Transverse colon (tissue), 4 donors: Measurements from ENCODE around the gene KATNBL1. TPM values are rescaled to one million over a fixed set of nuclear protein-coding genes. Genes with fewer than 3 reads are reported as not detected.

Experiments
- DNase-seq: peaks from one replicate; pipeline ENCODE4 v3.0.0-alpha.2; 2019
- H3K27ac ChIP-seq, 4 donors: fragments of 200-600 bp; sonication (generic); 2 replicates each; pipeline ENCODE4 v1.5.1; 2016 to 2018; ENCODE audit warnings: inconsistent platforms in 4 of 4
- H3K27me3 ChIP-seq: fragments of 200-600 bp; sonication (generic); 2 replicates; pipeline ENCODE4 v1.5.1; 2017; ENCODE audit warnings: inconsistent platforms
- H3K36me3 ChIP-seq, 4 donors: fragments of 200-600 bp; sonication (generic); 2 replicates each; pipeline ENCODE4 v1.5.1; 2017 to 2019; ENCODE audit warnings: inconsistent platforms in 4 of 4
- H3K4me1 ChIP-seq, 4 donors: fragments of 200-600 bp; sonication (generic); 2 replicates each; pipeline ENCODE4 v1.5.1; 2017 to 2020; ENCODE audit warnings: inconsistent platforms in 4 of 4
- H3K4me3 ChIP-seq, 4 donors: fragments of 200-600 bp; sonication (generic); 1 replicate in 1 of 4; 2 replicates in 3 of 4; pipeline versions ENCODE4 v1.5.1 to v1.6.1; 2017 to 2019; ENCODE audit warnings: inconsistent platforms in 4 of 4
- H3K9me3 ChIP-seq, 2 donors: fragments of 200-600 bp; sonication (generic); 2 replicates each; pipeline ENCODE4 v1.5.1; 2017 to 2019; ENCODE audit warnings: inconsistent platforms in 2 of 2
- EP300 ChIP-seq: sonication (generic); formaldehyde crosslinking; IDR thresholded peaks from one replicate; pipeline ENCODE4 v1.6.1; 2017; ENCODE audit warnings: antibody characterized with exemption, low read depth
- POLR2A ChIP-seq: fragments of 450-650 bp; IDR thresholded peaks from one replicate; pipeline ENCODE4 v1.6.1; 2016; ENCODE audit warnings: antibody characterized with exemption, mild to moderate bottlenecking, moderate library complexity
- POLR2AphosphoS5 ChIP-seq, 3 donors: sonication (generic); formaldehyde crosslinking; IDR thresholded peaks; one replicate each; pipeline ENCODE4 v1.6.1; 2016; ENCODE audit warnings: antibody characterized with exemption in 3 of 3
- WGBS, 2 donors: methylation state at CpG; one replicate each; pipeline ENCODE4 v1.1.5; 2018; ENCODE audit warnings: low coverage in 1 of 2; 5-methylcytosine and 5-hydroxymethylcytosine counted together
- in situ Hi-C, 4 donors: fragments of 200-750 bp; cut with MboI; loops; one replicate each; pipeline versions ENCODE4 v1.15.0 to v1.15.1; 2017; ENCODE audit warnings: low sequenced_read_pairs in 3 of 4, low pct_ligation_motif_present in 1 of 4, low pct_unique_long_range_greater_than_20kb in 1 of 4
- intact Hi-C: fragments of 100-400 bp; cut with DNase I; formaldehyde crosslinking; loops from one replicate; pipeline ENCODE4 v1.15.1; 2023; ENCODE audit warnings: low total_unique reads
- total RNA-seq, 4 donors: library from RNA; depleted of rRNA; stranded (reverse); fragments of >200 nt; gene quantifications; one replicate each; pipeline ENCODE4 v1.1.0, GENCODE V29; 2016
- TF ChIP-seq, protein P1 (sequence below), 5 experiments: fragments of 200-600 bp in 3 of 5; fragments of 450-650 bp in 2 of 5; sonication (generic) in 3 of 5; IDR thresholded peaks; 1 replicate in 2 of 5; 2 replicates in 3 of 5; pipeline ENCODE4 v1.5.1; 2016 to 2017; ENCODE audit warnings: antibody characterized with exemption in 5 of 5, inconsistent platforms in 3 of 5, mild to moderate bottlenecking in 2 of 5, moderate library complexity in 1 of 5

KATNBL1 gene
- total RNA-seq, 4 donors from 2014 or later: 41.1 to 137 (median 80.3) TPM

DNA sequence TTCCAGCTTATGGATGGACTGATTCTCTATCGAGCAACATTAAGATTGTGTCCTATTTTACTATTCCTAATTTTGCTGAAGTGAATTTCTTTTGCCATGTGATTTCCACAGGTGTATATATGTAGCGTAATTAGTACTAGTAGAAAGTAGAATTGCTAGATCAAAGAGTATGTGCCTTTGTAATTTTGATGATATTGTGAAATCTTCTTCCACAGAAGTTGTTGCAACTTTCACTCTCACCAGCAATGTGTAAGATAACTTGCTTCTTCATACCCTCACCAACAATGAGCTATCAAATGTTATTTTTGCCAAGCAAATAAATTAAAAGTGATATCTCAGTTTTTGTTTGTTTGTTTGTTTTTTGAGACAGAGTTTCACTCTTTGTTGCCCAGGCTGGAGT, 102.6 kb downstream of the KATNBL1 start:
- in situ Hi-C loops (loop anchor here in 2 of 4 donors (10.0 to 25.0 kb wide), 3 partner anchors 95 to 255 kb away; partner anchors contain the start of genes EMC4 (in 2 of the 2) and LPCAT4 (in 1 of the 2)), intact Hi-C loops (loop anchor here (10.0 kb wide), 1 partner anchor 237 kb away; the partner anchor contains the start of genes NOP10 and NUTM1)
- no peak for DNase-seq
- peaks cover 0 to 6% (median 3%) of the 10 kb centered on the region in 4 donors for H3K4me1 ChIP-seq
- no peaks in the 10 kb centered on the region for H3K9me3 ChIP-seq
- H3K27ac ChIP-seq: no peak overlapping the region
- no peak overlapping the region for H3K4me3 ChIP-seq
- TF ChIP-seq EP300: no peak
- TF ChIP-seq POLR2AphosphoS5 (IDR thresholded peaks at IDR 0.05): no peak
- TF ChIP-seq, protein P1, sequence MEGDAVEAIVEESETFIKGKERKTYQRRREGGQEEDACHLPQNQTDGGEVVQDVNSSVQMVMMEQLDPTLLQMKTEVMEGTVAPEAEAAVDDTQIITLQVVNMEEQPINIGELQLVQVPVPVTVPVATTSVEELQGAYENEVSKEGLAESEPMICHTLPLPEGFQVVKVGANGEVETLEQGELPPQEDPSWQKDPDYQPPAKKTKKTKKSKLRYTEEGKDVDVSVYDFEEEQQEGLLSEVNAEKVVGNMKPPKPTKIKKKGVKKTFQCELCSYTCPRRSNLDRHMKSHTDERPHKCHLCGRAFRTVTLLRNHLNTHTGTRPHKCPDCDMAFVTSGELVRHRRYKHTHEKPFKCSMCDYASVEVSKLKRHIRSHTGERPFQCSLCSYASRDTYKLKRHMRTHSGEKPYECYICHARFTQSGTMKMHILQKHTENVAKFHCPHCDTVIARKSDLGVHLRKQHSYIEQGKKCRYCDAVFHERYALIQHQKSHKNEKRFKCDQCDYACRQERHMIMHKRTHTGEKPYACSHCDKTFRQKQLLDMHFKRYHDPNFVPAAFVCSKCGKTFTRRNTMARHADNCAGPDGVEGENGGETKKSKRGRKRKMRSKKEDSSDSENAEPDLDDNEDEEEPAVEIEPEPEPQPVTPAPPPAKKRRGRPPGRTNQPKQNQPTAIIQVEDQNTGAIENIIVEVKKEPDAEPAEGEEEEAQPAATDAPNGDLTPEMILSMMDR (IDR thresholded peaks at IDR 0.05): no peak
- no peak for TF ChIP-seq POLR2A
- H3K27me3 ChIP-seq: no peaks in the 10 kb centered on the region
- 87% methylated on average over 2 of the region's 2 CpGs for WGBS, 2 donors
- H3K36me3 ChIP-seq: no peaks in the 10 kb centered on the region

DNA sequence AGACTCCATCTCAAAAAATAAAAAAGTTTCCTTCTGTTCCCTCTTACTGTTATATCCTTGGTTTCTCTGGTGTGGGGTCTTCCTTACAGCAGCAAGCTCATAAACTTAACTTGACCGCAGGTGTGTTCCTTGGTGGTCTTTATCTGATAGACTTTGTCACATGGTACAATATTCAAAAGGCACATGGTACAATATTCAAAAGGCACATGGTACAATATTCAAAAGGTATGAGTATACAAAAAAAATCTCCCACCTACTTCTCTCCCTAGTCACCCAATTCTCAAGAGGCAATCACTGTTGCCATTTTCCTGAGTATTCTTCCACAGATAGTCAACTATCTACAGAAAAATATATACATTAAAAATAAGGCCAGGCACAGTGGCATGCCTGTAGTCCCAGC, 103.5 kb downstream of the KATNBL1 start:
- WGBS, 2 donors: 90 to 100% methylated on average over 1 of the region's 1 CpG
- no peaks in the 10 kb centered on the region for H3K36me3 ChIP-seq
- H3K4me3 ChIP-seq: no peak overlapping the region
- H3K9me3 ChIP-seq: no peaks in the 10 kb centered on the region
- intact Hi-C loops (loop anchor here (10.0 kb wide), 1 partner anchor 238 kb away; the partner anchor contains the start of genes NOP10 and NUTM1), in situ Hi-C loops (loop anchor here in 2 of 4 donors (10.0 to 25.0 kb wide), 3 partner anchors 94 to 256 kb away; partner anchors contain the start of genes EMC4 (in 2 of the 2) and LPCAT4 (in 1 of the 2))
- peaks cover 0 to 7% (median 3%) of the 10 kb centered on the region in 4 donors for H3K4me1 ChIP-seq
- no peaks in the 10 kb centered on the region for H3K27me3 ChIP-seq
- no peak overlapping the region for H3K27ac ChIP-seq
- DNase-seq: no peak
- TF ChIP-seq, protein P1 (IDR thresholded peaks at IDR 0.05): no peak
- TF ChIP-seq POLR2A (no peak), EP300 (no peak), POLR2AphosphoS5 (IDR thresholded peaks at IDR 0.05) (no peak)

DNA sequence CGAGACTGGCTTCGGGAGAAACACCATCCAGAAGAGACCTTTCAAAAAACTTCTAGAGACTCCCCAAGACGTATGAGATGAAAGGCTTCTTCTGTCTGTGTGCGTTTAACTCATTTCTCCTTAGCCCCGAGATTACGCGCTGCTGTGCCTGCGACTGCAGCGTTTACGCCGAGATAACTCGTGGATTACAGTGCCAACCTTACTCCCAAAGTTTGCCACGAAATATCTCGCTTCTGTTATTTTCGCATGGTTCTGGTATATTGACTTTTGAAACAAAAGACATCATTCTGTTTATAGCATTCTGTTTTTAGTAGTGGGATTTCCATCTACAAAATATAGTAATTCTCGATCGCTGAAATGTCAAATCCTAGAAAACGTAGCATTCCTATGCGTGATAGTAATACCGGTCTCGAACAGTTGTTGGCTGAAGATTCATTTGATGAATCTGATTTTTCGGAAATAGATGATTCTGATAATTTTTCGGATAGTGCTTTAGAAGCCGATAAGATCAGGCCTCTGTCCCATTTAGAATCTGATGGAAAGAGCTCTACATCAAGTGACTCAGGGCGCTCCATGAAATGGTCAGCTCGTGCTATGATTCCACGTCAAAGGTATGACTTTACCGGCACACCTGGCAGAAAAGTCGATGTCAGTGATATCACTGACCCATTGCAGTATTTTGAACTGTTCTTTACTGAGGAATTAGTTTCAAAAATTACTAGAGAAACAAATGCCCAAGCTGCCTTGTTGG, 107.5 kb downstream of the KATNBL1 start:
- intact Hi-C loops (loop anchor here (5.0 to 10.0 kb wide), 2 partner anchors 120 to 242 kb away; partner anchors contain the start of genes NOP10 and NUTM1), in situ Hi-C loops (loop anchor here (5.0 to 25.0 kb wide), 5 partner anchors 90 to 260 kb away; partner anchors contain the start of genes EMC4 (in 3 of the 4) and LPCAT4 (in 1 of the 4))
- Histone ChIP-seq H3K4me3 (peak overlapping the region; percentile 35 to 89 (median 83)), H3K27ac (peak overlapping the region; percentile 87 to 94 (median 90)), H3K27me3 (no peaks in the 10 kb centered on the region), H3K9me3 (no peaks in the 10 kb centered on the region), H3K4me1 (peaks cover 6 to 27% (median 16%) of the 10 kb centered on the region in 4 donors), H3K36me3 (no peaks in the 10 kb centered on the region)
- WGBS, 2 donors: 32 to 40% methylated on average over 9 to 29 of the region's 29 CpGs
- DNase-seq: no peak
- no peak for TF ChIP-seq EP300
- TF ChIP-seq POLR2AphosphoS5 (IDR thresholded peaks at IDR 0.05): no peak
- TF ChIP-seq, protein P1 (IDR thresholded peaks at IDR 0.05): no peak
- no peak for TF ChIP-seq POLR2A
